Measurements from ENCODE around the gene XIRP1.

DNA sequence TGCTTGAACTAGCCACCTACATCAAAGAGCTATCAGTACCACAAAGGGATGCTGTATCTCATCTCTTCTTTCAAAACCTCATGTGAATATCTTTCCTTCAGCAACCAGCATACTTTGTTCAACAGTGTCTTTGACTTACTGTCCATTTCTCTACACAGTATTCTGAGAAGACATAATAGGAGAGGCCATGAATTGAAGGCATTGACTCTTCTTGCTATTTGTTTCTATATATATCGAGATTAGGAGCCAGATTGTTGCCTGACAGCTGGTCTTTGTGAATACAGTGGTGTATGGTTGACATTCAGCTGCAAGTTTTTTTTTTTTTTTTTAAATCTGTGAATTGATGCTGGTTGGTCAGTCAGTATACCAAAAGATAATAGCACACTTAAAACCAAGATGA is 26.9 kb downstream of the XIRP1 start:
- TF ChIP-seq GATA2 (IDR thresholded peaks at IDR 0.05; ENCODE audit: low read depth, low read length) (no peak), GATA3 (IDR thresholded peaks at IDR 0.05; ENCODE audit: low read depth, low read length) (no peak)
